Activated naive CD4-positive, alpha-beta T cell treated with Interleukin-2 at 50 U/mL for 16 hours (primary cell): ENCODE data around the gene SPATA20.

Source experiments
- DNase-seq: peaks from one replicate; pipeline ENCODE4 v3.0.0-alpha.2; 2020

Gene SPATA20

GRCh38 chr17:50581316-50581715 lies 34.3 kb downstream of the SPATA20 start:
- no peak for DNase-seq

- DNase-seq = no peak
Observed at GRCh38 chr17:50582741-50583140, 35.8 kb downstream of the SPATA20 start.

GRCh38 chr17:50583641-50584040 lies 36.7 kb downstream of the SPATA20 start:
- DNase-seq = no peak

- DNase-seq = no peak
Observed at GRCh38 chr17:50584116-50584515, 37.1 kb downstream of the SPATA20 start.

- no peak for DNase-seq
Observed at GRCh38 chr17:50584749-50585148, 37.8 kb downstream of the SPATA20 start.

- no peak for DNase-seq
Observed at GRCh38 chr17:50585346-50585745, 38.4 kb downstream of the SPATA20 start.

GRCh38 chr17:50585891-50586290 lies 38.9 kb downstream of the SPATA20 start:
- DNase-seq = no peak

GRCh38 chr17:50586421-50587247 lies 39.7 kb downstream of the SPATA20 start:
- DNase-seq = no peak

GRCh38 chr17:50587571-50587970 lies 40.6 kb downstream of the SPATA20 start:
- no peak for DNase-seq

GRCh38 chr17:50588391-50589049 lies 41.5 kb downstream of the SPATA20 start:
- DNase-seq = no peak

- DNase-seq = no peak
Observed at GRCh38 chr17:50589095-50589705, 42.2 kb downstream of the SPATA20 start.

- no peak for DNase-seq
Observed at GRCh38 chr17:50590946-50591737, 44.2 kb downstream of the SPATA20 start.

GRCh38 chr17:50593321-50593720 lies 46.3 kb downstream of the SPATA20 start:
- no peak for DNase-seq

- no peak for DNase-seq
Observed at GRCh38 chr17:50594128-50594823, 47.3 kb downstream of the SPATA20 start.

- DNase-seq = no peak
Observed at GRCh38 chr17:50594892-50595291, 47.9 kb downstream of the SPATA20 start.

GRCh38 chr17:50596191-50597037 lies 49.4 kb downstream of the SPATA20 start:
- no peak for DNase-seq

GRCh38 chr17:50598487-50598886 lies 51.5 kb downstream of the SPATA20 start:
- DNase-seq = no peak

GRCh38 chr17:50599606-50600005 lies 52.6 kb downstream of the SPATA20 start:
- no peak for DNase-seq

GRCh38 chr17:50601823-50602375 lies 54.9 kb downstream of the SPATA20 start:
- DNase-seq = no peak

- no peak for DNase-seq
Observed at GRCh38 chr17:50602836-50603235, 55.9 kb downstream of the SPATA20 start.

- DNase-seq = no peak
Observed at GRCh38 chr17:50603340-50603739, 56.4 kb downstream of the SPATA20 start.
